Daoy (cell line): ENCODE data around the gene ZNF488. TPM values are rescaled to one million over a fixed set of nuclear protein-coding genes. Genes with fewer than 3 reads are reported as not detected.
"Not testable (repeated sequence)": the region's sequence is repeated elsewhere in the genome, so short reads cannot be mapped to it uniquely, and the experiment has no call there.

ENCODE experiments used
- DNase-seq: peaks from one replicate; pipeline ENCODE4 v3.0.0-alpha.2; 2015; ENCODE audit warnings: low read depth
- total RNA-seq: library from RNA; depleted of rRNA; stranded (reverse); fragments of >200 nt; shearing (Covaris generic); gene quantifications from 2 replicates; pipeline ENCODE4 v1.2.3, GENCODE V29; 2014

The ZNF488 gene
- total RNA-seq, 1 experiment from 2014 or later, result 0.97 TPM

DNA sequence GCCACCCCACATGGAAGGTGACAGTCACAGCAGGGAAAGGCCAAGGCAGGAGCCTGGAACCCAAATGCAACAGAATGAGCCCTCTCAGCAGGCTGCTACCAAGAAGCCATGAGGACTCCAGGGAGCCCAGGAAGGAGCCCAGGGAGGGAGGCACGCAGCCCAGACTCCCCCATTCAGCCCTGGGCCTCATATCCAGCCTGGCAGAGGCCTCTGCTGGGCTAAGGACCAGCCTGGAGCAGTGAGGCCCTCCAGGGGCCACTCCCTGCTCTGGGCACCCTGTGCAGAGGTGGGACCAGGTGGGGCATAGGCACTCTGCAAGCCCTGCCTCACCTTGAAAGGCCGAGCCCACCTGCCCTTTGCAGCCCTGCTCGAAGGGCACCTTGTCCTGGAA lies 25.8 kb upstream of the ZNF488 start:
- DNase-seq, result no peak

DNA sequence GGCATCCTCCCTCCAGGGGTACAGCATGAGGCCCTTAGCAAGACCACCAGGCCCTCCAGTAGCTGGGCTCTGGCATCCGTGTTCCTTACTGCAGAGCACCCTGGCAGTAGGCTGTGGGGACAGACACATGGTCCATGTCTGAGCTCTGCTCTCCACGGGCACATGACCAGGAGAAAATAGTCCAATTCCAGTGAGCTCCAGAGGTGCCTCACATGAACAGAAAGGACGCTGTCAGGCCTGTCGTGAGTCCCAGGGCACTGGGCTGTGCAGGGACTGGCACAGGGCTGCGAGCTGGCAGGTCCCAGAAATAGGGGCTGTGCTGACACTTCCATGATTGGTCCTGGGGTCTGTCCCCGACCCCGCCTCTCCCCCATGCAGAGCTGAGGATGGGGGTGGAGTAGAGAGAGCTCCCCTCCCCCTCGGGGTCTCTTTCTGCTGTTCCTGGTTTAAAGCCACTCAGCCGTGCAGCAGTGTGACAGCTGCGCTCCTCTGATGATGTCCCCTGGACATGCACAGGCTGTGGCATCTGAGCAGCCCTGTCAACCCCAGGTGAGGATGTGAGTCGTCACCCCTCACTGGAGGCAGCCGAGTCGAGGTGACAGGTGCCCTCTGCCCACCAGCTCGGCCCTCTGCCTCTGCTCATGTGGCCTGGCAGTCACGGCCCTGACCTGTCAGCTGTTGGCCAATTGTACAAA lies 25.2 kb upstream of the ZNF488 start:
- DNase-seq, result no peak

DNA sequence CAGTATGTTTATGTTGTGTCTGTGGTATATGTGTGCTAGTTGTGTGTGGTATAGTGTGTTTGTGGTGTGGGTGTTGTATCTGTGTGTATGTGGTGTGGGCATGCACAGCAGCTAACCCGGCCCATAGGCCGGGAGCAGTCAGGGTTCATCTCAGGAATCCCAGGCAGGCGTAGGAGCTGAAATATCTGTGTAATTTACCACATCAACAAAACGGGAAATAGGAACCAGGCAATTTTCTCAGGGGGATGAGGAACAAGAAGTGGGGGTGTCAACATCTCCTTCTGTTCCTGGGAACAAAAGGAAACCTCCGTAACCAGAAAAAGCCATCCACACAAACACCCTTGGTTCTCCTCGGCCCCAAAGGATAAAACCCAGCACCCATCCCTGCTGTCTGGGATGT lies 24.5 kb upstream of the ZNF488 start:
- DNase-seq, result no peak

DNA sequence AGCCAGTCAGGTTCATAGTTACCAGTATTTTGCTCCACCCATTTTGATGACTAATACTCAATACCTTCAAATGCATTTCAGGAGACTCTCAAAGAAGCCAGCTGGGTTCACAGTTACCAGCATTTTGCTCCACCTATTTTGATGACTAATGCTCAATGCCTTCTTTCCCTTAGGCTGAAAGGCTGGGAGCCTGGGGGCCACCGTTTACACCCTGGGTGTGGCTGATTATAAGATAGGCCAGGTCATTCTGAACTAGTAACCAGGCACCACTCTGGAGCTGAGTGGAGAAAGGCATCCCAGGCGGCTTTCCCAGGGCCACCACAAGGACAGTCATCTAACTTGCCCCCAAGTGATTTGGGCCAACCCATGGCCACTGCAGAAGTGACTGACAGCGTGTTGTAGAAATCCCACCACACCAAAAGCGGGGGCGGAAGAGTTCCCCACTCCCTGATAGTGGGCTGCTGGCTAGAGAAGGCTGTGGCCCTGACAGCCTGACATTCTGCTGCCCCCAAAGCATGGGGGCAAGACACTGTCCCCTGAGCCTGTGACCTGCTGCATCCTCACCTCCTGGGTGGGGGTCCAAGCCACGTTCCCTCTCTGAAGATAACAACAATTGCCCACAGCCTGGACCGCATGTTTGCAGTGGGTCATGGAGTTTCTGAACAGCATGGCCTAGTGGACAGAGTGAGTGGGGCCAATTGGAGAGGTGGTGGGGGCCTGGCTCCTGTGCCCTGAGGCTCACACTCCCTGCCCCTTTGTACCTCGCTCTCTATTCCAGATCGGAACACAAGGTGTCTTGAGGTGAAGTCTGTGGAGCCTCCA lies 23.0 kb upstream of the ZNF488 start:
- DNase-seq, result peak; percentile 88

DNA sequence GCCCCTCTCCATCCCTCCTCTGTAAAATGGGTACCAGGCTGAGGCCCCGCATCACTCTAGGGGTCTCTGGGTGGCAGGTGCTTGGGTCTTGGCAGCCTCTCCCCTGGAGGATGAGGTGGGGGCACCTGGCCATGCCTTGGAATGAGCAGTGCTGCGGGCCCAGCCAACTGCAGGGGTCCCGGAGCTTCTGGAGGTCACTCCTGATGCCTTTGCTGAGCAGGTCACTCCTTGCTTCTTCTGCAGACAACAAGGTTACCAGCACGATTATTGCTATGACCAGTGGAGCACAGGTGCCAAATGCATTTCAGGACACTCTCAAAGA lies 22.4 kb upstream of the ZNF488 start:
- no peak for DNase-seq

DNA sequence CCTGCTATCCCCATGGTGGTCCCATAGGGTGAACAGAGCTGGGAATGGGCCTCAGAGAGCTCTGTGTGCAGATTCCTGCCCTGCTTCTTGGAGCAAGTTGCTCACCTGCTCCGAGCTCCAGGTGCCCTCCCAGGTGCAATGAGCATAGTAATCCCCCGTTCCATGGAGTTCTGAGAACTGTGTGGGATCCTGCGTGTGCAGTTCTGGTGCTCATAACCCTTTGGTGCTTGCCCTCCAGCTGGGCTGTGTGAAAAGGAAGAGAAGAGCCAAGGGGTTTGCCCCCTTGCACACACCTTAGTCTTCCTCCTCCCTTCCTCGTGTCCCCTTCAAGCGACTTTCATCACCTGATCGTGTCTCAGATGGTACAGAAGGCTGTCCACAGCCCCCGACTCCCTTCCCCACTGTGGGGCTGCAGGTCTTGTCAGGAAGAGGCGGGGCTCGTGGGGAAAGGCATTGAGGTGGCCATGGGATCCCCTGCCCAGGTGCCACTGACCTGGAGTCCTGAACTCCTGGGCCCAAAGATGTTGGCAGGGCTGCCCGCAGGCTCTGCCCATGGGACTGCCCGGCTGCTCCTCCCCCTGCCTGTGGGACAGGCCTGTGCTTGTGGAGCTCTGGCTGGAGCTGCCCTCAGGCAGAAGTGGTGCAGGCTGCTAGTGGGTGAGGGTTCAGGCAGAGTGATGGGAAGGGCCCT lies 21.9 kb upstream of the ZNF488 start:
- no peak for DNase-seq

DNA sequence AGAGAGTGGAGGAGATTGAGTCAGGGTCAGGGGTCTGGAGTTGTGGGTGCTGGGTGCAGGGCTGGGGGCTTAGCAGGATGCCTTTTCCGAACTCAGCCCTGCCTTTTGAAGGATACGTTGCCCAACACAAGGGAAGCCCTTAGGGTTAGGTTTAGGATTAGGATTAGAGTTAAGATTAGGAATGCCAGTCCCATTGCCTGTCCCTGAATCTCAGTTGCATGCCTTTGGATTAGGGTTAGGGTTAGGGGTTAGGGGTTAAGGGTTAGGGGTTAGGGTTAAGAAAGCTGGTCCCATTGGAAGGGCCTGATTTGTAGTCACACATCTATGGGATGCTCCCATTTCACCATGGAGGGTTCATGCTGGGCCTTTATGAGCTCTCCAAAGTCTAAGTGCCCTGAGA lies 20.8 kb upstream of the ZNF488 start:
- no peak for DNase-seq

DNA sequence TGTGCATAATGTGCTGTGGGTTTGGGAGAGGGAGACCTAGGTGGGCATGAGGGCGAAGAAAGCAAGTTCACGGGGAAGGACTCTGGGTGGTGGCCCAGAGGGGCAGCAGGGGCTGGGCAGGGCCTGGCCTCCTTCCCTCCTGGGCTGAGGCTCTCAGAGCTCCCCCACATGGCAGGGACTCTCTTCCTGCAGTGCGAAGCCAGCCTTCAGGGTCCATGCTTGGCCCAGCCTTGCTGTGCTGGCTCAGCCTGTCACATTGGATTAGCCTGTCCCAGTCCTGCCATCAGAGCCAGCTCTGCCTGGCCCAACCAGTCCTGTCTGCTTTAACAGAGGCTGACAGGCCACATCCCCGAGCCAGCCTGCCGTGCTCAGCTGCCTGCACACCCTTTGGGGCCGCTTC lies 20.4 kb upstream of the ZNF488 start:
- no peak for DNase-seq

DNA sequence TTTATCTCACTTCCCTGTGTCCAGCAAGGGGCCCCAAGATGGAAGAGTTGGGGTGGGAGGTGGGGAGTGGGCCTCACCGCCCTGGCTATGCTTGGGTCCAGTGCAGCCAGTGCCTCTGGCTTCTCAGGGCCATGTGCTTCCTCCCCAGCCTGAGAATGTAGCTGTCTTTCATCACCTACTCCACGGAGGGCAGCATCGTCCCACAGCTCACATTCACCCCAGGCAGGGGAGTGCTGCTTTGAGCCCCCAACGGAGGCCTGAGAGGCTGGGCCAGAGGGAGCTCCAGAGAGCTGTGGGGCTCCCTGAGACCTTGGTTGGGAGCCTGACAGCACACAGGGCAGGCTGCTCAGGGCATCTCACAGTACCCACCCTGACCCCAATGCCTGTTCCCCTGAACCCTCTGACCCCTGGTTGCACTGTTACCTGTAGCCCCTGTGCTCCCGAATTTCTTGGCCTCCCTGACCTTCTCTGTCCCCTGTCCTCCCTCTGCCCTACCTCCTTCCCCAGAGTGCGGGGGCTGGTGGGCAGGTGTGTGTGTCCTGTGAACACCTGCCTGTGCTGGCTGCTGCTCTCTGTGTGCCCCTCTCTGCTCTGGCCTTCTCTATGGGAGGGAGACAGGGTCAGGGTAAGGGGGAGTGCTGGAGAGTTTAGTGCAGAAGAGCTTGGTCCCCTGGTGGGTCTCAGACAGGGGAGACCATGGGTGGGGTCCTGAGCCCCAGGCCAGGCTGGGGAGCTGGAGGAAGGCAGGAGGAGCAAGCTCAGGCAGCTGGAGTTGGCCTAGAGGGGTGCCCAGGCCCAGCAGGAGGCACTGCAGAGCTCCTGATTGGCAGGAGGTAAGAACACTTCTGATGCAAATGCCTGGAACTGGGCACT lies 19.6 kb upstream of the ZNF488 start:
- DNase-seq, result peak; percentile 45

DNA sequence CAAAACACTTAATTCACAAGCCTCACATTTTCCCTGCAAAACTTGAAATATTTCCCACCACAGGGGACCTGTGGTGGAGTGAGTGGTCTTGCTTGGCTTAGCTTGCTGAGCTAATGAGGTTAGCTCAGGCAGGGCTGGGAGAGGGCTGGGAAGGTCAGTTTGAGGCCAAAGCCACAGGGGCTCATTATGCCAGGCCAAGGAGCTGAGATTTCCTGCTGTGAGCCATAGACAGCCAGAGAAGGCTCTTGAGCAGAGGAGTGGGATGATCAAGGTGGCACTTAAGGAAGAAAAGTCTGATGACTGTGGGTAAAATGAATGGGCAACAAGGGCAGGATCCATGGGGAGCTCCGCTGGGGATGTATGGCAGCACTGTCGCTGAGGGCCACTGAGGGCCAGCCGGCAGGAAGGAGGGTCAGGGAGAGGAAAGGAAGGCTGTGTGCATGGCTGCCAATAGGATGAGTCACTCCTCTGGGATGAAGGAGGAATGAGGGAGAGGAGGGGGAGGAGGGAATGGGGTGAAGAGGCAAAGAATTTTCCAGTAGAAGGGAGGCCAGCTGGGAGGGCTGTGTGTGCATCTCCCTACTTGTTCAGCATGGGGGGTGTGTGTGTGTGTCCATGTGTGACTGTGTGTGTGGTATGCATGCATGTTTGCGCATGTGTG lies 18.7 kb upstream of the ZNF488 start:
- peak; percentile 93 for DNase-seq

DNA sequence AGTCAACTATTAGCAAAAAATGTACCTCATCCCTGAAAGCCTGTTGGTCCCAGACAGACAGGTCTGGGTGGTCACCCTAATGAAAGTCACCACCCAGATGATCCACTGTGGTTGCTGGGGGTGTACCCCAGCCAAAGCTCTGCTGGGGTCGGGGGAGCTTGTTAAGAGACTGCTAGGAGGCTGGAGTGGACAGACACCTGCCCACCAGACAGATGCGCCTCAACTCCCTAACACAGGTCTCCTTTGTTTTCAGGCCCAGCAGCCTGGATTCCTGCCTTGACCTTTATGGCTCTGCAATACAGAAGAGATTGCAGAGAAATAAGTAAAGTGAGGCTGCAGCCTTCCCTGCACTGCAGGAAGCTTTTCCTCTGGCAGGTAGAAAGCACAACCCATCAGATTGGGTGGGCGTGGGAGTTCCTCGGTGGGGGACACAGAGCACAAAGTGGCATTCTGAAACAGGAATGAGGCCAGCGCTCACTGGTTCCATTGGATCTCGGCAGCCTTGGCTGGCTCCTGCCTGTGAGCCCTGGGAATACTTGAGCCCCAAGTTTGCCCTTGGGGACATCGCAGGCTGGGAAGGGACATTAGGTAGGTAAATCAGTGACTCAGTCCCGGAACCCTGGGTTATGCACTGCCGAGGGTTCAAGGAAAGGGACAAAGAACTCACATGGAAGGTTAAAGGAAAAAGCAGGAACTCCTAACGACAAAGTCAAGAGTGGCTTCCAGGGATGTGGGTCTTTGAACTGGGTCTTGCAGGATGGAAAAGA lies 18.0 kb upstream of the ZNF488 start:
- DNase-seq, result no peak

DNA sequence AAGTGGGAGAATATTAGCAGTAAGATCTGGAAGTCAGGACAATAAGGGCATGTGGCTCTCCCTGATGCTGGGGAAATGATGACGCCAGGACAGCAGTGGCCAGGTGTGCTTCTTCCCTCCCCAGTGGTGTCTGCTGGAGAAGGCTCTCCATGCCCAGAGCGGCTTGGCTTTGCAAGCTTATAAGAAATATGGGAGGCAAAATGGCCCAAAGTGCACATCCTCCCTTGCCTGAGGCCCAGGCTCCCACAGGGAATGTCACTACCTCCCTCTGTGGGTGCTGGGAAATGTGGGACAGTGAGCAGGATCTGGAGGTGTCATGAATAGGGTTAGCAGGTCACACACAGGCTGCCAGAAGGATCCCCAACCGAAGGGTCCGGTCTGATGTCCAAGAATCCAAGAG lies 17.1 kb upstream of the ZNF488 start:
- DNase-seq, result no peak

DNA sequence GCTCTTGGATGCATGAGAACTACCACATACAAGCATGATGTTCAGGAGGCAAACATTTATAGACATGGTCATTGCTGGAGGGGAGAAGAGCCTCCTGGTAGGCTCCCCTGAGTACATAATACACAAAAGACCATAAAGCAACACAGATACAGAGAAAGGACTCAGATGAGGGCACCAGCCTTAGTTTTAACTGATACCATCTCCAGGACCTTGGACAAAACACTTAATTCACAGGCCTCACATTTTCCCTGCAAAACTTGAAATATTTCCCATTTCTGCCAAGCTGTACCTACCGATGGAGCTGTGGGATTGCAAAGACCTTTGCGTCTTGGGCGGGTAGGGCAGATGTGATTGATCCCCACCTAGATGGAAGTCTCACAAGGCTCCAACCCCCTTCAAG lies 16.7 kb upstream of the ZNF488 start:
- DNase-seq, result no peak

DNA sequence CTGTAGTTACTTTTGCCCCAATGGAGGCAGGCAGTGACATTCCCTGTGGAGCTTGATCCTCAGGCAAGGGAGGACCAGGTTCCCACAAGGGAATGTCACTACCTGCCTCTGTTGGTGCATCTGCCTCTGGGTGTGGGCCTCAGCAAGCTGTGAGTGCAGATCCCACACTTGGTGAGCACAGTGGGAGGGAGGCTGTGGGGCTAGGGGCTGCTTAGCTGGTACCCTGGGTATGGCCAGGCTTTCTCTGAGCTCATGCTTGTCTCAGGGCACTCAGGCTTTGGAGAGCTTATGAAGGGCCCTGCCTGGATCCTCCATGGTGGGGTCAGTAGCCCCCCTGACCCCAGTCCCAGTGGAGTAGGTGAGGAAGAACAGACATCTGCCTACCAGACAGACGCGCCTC lies 16.2 kb upstream of the ZNF488 start:
- no peak for DNase-seq

DNA sequence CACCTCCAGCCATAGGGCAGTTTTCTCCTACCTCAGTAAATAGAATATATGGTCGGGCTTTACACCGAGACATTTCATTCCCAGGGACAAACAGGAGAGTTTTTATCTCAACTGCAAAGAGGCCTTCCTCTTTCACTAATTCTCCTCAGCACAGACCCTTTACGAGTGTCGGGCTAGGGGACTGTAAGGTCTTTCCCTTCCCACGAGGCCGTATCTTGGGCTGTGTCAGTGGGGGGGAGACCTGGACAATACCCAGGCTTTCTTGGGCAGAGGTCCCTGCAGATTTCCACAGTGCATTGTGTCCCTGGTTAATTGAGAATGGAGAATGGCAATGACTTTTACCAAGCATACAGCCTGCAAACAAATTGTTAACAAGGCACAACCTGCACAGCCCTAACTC lies 13.2 kb upstream of the ZNF488 start:
- no peak for DNase-seq

DNA sequence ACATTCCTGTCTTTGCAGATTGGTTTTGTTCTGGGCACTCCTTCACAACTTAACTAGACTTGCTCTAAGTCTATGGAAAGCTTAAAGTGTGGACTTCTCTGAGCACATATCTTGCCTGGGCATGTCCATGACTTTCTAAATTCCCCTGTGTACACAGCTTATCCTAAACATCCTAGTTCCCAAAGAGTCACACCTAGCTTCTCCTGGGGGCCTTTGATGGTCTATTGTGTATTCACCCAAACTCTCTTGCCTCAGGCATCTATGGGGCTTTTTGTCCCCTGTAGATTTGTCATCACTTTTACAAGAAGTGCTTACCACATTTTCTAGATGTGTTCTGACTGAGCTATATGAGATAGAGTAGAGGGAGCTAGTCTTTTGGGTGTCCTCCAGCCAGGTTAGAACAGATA lies 12.2 kb upstream of the ZNF488 start:
- DNase-seq, result no peak

DNA sequence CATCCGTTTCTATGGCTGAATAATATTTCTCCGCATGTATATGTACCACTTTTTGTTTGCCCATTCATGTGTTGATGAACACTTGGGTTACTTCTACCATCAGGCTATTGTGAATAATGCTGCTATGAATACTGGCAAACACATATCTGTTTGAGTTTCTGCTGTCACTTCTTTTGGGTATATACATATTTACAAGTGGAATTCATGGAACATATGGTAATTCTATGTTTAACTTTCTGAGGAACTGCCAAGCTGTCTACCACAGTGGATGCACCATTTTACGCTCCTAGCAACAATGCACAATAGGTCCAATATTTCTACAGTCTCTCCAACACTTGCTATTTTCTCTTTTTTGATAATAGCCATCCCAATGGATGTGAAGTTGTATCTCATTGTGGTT lies 5.5 kb upstream of the ZNF488 start:
- DNase-seq, result no peak

DNA sequence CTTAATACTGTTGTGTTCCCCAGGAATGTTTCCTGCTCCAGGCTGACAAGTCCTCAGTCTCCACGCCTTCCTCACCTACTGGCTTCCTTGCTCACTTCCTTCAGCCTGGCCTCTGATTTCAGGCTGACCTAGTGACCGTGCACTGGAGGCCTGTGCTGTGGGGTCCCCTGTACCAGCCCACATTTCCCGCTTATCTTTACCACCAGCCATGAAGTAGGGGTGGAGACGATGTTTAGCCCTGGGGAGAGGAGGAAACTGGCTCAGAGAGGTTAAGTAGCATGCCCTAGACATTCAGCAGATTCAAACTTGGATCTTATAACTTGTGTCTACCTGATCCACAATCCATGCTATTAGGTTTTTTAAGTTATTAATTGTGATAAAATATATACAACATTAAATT lies 4.8 kb upstream of the ZNF488 start:
- DNase-seq, result no peak

DNA sequence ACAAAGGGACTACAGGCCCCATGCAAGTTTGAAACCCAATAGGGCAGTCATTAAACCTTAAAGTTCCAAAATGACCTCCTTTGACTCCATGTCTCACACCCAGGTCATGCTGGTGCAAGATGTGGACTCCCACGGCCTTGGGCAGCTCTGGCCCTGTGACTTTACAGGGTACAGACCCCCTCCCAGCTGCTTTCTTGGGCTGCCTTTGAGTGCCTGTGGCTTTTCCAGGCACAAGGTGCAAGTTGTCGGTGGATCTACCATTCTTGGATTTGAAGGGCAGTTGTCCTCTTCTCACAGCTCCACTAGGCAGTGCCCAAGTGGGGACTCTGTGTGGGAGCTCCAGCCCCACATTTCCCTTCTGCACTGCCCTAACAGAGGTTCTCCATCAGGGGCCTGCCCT lies 2.0 kb upstream of the ZNF488 start:
- DNase-seq, result not testable (repeated sequence)

DNA sequence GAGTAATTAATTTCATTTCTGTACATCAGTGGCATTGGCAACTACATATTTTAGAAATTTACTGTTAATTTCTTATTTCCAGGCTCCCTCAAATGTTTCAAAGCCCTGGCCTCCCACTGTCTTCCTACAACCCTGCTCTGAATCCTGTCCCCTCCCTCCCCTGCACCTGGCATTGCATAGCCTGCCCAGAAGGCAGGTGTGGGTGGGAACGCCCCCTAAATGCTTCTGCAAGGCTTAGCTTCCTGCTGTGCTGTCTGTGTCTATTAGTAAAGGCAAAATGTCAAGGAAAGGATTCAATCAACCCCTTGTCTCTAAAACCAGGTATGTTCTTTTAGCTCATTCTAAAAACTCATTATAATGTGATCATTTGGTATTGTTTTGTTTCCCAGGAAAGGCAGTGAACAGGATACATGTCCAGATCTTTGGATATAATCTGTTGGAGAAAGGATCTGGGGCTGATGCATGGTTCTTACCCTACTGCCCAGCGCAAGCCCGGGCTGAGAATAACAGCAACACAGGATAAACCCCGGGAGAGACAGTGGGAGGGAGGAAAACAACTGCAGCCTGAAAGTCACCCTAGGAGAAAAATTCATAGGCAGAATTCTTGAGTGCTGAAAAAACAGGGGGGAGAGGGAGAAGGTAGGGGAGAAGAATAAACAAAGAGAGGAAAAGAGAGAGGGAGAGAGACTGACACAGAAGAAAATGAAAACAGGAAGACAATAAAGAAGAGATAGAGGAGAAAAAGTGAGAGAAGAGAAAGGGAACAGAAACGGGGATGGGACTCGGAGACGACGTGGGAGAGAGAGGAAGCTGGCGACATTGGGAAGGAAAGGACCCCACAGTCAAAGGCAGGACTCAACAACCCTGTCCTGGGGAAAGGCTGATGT lies 589 bp downstream of the ZNF488 start:
- no peak for DNase-seq
